HG03521 (cell line): ENCODE data around the gene WDHD1.
"Not testable (repeated sequence)": the region's sequence is repeated elsewhere in the genome, so short reads cannot be mapped to it uniquely, and the experiment has no call there.

Experiments
- ATAC-seq: cut with Tn5 transposase; IDR thresholded peaks from one replicate; pipeline ENCODE4 v1.9.1; 2021; ENCODE audit warnings: mild to moderate bottlenecking, moderate library complexity; ENCODE audit not compliant: unreplicated experiment

Gene WDHD1

GRCh38 chr14:55026793-55027561 is at the start of gene WDHD1, which contains the start of gene SOCS4:
TSS of gene WDHD1 (minus strand) at chr14:55027099. CDS start at chr14:55026787, 312 bp downstream.
TSS of gene SOCS4 (plus strand) at chr14:55027236. CDS start at chr14:55043042, 15,806 bp downstream.
- peak; percentile 93 for ATAC-seq

GRCh38 chr14:55075628-55076175 is 48.8 kb upstream of the WDHD1 start:
- no peak for ATAC-seq

- peak; percentile 49 for ATAC-seq
These were observed 47.8 kb upstream of the WDHD1 start for GRCh38 chr14:55074662-55075061.

GRCh38 chr14:55073856-55074255 is 47.0 kb upstream of the WDHD1 start:
- no peak for ATAC-seq

GRCh38 chr14:55071870-55072640 is 45.2 kb upstream of the WDHD1 start:
- peak; percentile 35 for ATAC-seq

- ATAC-seq, result no peak
These were observed 44.1 kb upstream of the WDHD1 start for GRCh38 chr14:55070981-55071411.

- ATAC-seq, result no peak
These were observed 39.3 kb upstream of the WDHD1 start for GRCh38 chr14:55066223-55066622.

GRCh38 chr14:55065411-55065810 is 38.5 kb upstream of the WDHD1 start:
- no peak for ATAC-seq

- ATAC-seq, result not testable (repeated sequence)
These were observed 38.0 kb upstream of the WDHD1 start for GRCh38 chr14:55064896-55065295.

GRCh38 chr14:55062517-55063351 is 35.8 kb upstream of the WDHD1 start:
- no peak for ATAC-seq

- no peak for ATAC-seq
These were observed 32.4 kb upstream of the WDHD1 start for GRCh38 chr14:55059333-55059732.

GRCh38 chr14:55057919-55058318 is 31.0 kb upstream of the WDHD1 start:
- no peak for ATAC-seq

- no peak for ATAC-seq
These were observed 27.2 kb upstream of the WDHD1 start for GRCh38 chr14:55054098-55054497.

- ATAC-seq, result no peak
These were observed 26.6 kb upstream of the WDHD1 start for GRCh38 chr14:55053500-55053899.

GRCh38 chr14:55053018-55053417 is 26.1 kb upstream of the WDHD1 start:
- no peak for ATAC-seq

- ATAC-seq, result no peak
These were observed 25.5 kb upstream of the WDHD1 start for GRCh38 chr14:55052269-55052930.

GRCh38 chr14:55051423-55052268 is 24.7 kb upstream of the WDHD1 start, which contains the start of gene MAPK1IP1L:
TSS of gene MAPK1IP1L (plus strand) at chr14:55051647. CDS start at chr14:55061684, 10,037 bp downstream.
- ATAC-seq, result peak; percentile 93

- ATAC-seq, result peak; percentile 19
These were observed 24.2 kb upstream of the WDHD1 start for GRCh38 chr14:55051165-55051422.

- ATAC-seq, result no peak
These were observed 22.1 kb upstream of the WDHD1 start for GRCh38 chr14:55048900-55049436.
